Suppressor macrophage (primary cell): Measurements from ENCODE around the gene HHIPL1.
"Not testable (repeated sequence)": the region's sequence is repeated elsewhere in the genome, so short reads cannot be mapped to it uniquely, and the experiment has no call there.

Source experiments
- DNase-seq, 4 experiments: peaks; one replicate each; pipeline ENCODE4 v3.0.0-alpha.2; 2020 to 2022

HHIPL1 gene

DNA sequence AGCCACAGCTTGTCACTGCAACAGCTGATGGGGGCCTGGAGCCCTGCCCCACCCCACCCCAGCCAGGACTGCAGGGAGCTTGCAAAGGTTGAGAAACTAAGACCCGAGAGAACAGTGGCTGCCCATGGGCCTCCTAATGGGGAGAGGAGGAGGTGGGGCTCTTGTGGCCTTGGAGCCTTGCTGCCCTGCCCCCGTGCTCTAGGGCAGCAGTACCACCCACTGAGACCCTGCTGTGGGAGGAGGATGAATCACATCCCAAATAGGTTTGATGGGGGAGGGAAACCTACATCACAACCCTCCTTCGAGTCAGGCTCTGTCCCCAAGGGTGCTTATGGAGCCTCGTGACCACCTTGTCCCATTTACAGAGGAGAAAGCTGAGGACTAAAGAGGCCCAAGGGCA is 15.9 kb downstream of the HHIPL1 start:
- DNase-seq, result peak in 1 of 4 experiments; percentile 1

DNA sequence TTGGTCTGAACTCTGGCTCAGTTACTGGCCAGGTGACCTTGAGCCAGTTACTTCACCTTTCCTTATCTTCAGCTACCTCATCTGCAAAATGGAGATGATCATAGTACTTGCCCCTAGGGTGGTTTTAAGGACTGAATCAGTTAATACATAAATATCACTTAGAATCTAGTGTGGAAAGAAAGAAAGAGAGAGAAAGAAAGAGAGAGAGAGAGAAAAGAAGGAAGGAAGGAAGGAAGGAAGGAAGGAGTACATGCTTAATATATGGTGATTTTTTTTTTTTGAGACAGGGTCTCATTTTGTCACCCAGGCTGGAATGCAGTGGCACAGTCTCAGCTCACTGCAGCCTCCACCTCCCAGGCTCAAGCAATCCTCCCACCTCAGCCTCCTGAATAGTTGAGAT is 16.3 kb downstream of the HHIPL1 start:
- DNase-seq, result not testable (repeated sequence)

DNA sequence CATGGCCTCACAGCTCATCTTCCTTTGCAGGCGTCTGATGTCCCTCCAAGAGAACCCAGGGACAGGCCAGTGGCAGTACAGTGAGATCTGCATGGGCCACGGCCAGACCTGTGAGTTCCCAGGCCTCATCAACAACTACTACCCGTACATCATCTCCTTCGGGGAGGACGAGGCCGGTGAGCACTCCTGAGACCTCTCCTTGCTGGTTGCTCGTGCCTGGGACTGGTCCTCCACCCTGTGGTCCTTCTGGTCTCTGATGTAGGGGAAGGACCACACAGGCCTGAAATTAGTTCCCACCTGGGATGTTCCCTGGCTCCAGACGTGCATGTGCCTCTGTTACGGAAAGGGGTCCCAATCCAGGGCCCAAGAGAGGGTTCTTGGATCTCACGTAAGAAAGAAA is 17.9 kb downstream of the HHIPL1 start:
- peak in 1 of 4 experiments; percentile 1 for DNase-seq

DNA sequence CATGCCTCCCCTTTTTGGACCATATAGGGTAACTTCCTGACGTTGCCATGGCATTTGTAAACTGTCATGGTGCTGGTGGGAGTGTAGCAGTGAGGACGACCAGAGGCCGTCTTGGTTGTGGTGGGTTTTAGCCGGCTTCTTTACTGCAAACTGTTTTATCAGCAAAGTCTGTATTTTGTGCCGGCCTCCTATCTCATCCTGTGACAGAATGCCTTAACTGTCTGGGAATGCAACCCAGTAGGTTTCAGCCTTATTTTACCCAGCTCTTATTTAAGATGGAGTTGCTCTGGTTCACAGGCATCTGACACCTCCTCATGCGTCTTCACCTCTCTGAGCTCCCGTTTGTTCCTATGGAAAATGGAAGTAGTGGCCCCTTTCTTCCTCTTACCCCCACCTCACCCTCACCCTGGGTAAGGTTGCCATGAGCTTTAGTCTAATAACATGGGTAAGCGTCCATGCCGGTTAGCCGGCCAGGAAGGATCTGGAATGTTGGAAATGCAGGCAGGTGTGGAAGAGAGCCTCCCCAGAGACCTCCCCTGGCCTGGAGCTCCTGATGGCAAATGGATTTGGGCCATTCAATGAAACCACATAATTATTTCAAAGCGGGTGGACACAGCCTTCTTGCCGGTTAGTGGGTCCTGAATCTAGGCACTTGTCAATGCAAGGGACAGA is 18.6 kb downstream of the HHIPL1 start:
- DNase-seq, result peak in 1 of 4 experiments; percentile 0

DNA sequence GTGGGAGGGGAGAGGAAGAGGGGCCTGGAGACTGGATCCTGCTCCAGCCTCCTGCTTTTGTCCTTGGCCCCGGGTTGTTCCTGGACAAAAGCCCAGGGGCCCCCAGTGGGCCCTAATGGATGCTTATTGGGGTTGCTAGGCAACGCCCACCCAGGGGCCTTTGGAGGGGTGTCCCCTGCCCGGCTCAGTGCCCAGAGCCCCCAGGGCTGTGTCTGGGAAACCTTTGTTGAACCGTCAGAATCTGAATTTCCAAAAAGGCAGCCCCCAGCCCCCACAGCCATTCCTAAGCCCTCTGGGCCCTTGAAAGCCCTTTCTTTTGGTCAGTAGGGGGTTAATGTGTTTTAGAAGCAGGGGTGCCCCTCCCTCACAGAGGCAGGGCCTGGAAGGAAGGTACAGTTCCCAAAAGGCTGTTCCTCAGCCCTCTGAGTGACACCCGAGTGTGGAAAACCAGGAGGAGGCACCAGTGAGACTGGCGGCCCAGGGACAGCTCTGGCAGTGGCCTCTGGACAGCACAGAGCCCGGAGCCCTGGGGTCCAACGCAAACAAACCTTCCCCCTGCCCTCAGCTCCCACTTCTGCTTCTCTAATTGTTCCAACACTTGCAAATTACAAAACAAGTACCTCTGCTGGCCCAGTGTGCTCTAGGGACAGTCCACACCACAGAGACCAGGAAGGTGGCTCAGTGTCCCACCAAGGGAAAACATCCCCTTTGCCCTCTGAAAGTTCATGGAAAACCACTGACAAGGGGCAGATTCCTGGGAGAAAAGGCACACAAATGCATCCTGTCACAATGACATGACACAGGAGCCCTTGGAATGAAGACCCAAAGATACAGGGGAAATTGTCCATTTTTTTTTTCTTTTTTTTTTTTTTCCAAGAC is 19.4 kb downstream of the HHIPL1 start:
- DNase-seq, result peak in 1 of 4 experiments; percentile 1

DNA sequence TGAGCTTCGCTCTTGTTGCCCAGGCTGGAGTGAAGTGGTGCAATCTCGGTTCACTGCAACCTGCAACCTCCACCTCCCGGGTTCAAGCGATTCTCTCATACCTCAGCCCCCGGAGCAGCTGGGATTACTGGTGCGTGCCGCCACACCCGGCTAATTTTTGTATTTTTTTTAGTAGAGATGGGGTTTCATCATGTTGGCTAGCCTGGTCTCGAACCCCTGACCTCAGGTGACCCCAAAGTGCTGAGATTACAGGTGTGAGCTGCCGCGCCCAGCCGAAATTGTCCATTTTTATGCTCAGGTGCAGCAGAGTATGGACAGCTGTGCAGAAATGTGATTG is 20.0 kb downstream of the HHIPL1 start:
- no peak for DNase-seq

DNA sequence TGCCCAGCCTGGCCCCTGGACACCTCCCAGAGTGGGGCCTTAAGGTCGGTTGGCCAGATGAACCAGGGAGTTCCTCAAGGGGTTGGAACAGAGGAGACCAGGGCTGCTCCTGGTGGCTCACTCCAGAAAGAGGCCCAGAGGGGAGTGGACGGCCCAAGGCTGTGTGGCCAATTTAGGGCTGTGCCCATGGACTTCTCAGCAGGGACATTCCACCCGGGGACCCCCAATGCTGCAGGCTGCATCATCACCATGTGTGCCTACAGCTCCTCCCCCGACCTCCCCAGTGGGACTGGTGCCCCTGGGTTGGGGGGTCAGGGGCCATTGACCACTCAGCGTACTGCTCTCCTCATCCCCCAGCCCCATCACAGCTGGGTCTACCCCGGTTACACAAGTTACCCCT is 21.6 kb downstream of the HHIPL1 start:
- no peak for DNase-seq

DNA sequence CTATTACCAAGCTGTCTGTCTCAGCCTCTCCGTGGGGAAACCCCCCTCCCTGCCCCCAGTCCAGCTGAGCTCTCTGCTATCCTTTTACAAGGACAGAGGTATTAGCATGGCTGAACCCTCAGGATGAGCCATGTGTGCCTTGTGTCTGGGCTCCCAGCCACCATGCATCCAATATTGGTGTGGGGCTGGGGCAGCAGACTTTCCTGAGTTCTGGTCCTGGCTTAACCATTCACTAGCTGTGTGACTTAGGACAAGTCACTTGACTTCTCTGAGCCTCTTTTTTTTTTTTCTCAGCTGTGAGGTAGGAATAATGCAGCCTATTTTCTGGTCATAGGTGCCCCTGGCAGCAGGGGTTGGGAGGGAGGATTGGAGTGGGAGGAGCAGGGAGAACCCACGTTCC is 22.1 kb downstream of the HHIPL1 start:
- no peak for DNase-seq

DNA sequence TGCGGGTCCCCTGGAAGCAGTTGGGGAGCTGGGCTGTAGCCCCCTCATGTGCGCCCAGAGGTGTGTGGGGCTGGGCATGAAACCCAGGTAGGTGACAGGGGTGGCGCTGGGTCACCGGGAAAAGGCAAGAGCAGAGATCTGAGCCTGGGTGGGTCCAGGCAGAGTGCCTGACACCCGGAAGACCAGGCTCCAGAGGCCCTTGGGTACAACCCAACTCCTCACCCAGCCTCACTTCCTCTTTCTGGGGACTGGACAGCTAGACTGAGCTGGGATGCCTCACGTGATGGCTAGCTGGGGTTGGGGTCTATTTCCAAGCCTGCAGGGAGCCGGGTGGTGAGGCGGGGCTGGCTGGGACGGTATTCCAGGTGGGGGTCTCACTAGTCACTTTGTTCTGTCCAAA is 22.9 kb downstream of the HHIPL1 start:
- DNase-seq, result peak in 3 of 4 experiments; percentile 42 to 47 (median 47)

DNA sequence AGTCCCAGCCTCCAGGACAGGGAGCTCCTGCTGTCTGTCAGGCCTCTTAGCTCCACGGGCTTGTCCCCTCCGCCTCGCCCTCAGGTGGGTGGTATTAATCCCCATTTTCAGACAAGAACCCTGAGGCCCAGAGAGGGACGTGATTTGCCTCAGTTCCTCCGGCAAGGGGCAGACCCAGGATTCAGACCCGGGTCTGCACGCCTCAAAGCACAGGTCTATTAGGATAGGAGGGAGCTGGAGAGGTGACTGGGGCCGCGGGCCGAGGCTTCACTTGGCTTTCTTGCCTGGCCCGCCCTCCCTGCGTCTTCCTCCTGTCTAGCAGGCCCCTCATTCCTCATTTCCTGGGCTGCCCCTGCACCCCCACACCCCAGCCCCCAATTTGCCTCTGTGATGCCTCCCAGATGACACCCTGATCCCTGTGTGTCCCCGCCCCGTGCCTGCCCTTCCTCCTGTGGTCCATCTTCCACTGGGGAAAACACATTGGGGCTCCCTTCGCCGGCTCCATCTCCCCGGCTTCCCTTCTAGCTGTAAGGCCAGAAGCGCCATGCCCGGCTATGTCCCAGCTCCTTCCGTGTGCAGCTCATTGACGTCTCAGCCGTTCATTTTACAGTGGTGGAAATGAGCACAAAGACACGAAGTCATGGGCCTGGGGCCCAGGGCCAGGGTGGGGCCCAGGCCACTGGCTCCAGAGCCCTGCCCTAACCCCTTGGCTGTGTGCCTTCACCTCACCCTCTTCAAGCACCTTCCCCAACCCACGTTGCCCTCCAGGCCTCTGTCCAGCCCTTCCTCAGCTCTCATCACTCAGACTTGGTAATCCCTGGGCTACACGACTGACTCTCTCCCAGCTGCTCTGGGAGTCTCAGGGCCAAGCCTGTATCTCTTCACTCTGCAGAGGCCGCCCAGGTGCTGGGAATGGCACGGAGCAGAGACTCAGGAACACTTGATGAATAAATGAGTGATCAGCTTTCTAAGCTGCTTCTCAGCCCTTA is 23.7 kb downstream of the HHIPL1 start:
- peak in 1 of 4 experiments; percentile 0 for DNase-seq

DNA sequence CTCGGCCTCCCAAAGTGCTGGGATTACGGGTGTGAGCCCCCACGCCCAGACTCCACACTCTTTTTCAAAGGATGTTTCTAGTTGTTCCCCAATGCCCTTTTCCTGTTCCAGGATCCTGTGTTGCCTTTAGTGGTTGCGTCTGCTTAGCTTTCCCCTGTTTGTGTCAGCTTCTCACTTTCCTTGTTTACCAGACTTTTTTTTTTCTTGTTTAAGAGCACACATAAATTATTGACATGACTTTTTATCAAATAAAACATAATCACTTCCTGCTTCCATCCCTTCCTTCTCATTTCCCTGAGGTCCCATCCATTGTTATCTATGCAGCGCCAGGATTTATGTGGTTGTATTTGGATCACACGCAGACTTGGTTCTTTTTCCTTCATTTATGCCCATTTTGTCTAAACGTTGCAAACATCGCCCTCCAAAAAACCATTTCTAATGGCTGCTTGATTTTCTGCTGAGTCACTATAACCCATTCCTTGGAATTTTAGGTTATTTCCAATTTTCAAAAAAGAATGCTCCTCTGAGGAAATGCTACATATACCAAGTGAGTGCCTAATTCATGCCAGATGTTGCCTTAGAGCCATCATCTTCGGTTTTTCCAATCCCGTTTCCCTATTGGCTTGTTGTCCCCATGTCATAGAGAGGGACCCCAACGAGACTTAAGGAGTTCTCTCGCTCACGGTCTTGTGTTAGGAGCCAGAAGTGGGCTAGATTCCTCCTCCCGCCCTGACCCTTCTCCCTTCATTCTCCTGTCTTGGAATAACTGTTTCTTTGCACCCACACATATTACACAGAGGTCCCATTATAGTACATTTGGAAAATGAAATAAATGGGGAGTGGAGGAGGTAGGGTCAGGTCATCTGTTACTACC is 25.7 kb downstream of the HHIPL1 start:
- peak in 1 of 4 experiments; percentile 0 for DNase-seq

DNA sequence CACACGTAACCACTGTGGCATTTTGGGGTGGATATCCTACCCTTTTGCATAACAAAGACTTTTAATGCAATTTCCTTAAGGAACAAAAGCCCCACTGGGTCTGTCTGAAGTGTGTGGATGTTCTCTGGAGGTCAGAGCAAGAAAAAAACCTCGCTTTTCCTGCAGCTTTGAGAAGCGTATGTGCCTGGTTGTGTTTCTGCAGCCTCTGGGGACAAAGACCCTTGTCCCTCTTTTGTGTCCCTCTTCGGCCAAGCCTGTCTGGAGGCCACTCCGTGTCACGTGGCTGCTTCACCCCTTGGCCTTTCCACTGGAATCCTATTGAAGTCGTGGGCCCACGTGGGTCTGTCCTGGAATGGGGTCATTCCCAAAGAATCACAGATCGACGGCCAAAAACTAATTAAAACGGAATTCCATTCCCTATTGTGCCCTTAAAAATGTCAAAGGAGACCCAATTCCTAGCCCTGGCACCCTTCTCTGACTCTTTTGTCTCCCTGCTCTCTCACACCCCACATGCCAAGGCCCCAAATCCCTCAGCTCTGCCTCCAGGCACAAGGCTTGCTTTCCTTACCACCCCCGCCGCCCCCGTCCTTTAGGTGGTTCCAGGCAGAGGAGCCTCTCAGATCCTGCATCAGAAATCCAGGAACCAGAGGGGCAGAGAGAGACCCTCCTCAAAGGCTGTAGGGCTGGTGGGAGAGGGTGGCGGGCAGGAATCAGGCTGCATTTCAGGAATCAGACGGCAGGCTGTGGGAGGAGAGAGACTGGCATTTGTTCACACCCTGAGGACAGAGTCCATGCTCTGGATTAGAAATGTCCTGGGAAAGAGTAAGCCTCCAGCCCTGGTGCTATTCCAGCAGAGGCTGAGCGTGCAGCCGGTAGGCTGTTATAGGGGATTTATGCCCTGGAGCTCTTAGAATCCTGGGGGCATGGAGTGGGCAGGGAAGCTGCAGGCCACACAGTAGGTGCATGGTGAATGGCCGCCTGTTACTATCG is 26.6 kb downstream of the HHIPL1 start:
- peak in 1 of 4 experiments; percentile 7 for DNase-seq

DNA sequence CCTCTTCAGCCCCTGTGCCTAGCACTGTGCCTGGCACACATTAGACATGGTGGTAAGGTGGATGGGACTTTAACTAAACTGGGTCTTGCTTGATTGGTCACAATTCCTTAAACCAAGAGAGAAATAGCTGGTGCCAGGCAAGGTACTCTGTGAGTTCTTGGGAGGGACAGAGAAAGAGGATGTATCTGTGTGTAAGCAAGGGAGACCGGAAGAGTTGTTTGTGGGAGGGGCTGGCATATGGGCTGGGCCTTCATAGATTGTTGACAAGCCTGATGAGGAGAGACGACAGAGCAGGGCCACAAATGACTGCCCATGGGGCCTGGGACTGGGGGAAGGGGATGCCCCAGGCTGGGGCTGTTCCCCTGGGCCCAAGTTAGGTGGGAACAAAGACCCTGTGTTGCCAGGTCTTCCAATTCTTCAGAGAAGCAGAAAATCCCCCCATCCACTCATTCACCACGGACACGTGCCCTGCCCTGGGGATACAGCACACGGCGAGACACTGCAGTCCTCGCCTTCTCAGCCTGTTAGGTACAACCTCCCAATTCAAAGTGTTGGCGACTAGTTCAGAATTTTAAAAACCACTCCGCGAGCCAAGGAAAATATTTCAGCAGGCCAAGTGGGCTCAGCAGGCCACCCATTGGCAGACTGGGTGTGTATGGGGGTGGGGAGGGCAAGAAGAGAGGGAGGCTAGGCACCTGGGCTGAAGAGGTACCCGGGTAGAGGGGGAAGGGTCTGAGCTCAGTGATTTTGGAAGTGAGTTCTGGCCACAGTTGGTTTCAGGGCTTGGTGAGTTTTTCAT is 27.8 kb downstream of the HHIPL1 start:
- peak; percentile 33 to 68 (median 61) for DNase-seq

DNA sequence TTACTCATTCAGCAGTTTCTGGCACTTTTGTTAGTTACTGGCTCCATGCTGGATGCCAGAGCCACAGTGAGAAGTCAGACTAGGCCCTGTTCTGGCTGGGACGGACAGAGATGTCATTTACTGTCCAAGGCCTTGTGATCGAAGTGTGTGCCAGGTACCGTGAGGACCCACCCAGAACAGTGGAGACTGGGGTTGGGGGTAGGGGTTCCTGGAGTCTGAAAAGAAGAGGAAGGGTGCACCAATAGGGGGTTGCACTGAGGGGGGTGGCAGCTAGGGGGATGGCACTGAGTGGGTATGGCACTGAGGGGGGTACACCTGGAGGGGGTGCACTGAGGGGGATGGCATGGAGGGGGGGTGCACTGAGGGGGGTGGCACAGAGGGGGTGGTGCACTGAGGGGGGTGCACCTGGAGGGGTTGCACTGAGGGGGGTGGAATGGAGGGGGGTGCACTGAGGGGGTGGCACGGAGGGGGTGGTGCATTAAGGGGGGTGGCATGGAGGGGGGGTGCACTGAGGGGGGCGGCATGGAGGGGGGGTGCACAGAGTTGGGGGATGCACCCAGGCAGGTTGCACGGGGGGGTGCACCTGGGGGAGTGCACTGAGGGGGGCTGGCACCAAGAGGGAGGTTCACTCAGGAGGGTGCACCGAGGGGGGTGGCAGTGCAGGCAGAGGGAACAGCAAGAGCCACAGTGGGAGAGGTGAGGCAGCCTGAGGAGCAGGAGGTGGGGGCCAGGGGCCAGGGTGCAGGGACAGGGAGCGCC is 28.6 kb downstream of the HHIPL1 start:
- no peak for DNase-seq

DNA sequence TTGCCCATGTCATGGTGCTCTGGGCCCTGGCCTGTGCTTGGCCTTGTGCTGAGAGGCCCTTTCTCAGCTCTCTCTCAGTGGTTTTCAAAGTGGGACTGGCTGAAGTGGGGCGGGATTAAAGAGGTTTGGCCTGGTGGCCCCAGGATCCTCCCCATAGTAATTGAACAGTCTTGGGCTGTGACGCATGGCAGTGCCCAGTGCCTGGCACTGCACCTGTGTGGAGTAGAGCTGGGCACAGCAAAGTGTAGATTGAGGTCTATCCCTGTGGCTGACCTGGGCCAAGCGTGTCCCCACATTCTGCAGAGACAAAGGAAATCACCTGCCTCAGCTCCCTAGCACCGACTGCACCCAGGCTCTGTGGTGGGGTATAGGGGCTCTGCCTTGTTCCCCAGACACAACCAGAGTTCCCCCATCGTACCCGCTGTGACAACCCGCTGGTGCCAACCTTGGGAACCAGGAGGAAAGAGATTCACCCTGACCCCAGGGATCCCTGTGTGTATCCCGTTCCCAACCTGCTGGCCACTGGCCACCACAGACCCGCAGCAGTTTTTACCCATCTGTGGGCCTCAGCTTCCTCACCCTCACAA is 29.2 kb downstream of the HHIPL1 start:
- no peak for DNase-seq

DNA sequence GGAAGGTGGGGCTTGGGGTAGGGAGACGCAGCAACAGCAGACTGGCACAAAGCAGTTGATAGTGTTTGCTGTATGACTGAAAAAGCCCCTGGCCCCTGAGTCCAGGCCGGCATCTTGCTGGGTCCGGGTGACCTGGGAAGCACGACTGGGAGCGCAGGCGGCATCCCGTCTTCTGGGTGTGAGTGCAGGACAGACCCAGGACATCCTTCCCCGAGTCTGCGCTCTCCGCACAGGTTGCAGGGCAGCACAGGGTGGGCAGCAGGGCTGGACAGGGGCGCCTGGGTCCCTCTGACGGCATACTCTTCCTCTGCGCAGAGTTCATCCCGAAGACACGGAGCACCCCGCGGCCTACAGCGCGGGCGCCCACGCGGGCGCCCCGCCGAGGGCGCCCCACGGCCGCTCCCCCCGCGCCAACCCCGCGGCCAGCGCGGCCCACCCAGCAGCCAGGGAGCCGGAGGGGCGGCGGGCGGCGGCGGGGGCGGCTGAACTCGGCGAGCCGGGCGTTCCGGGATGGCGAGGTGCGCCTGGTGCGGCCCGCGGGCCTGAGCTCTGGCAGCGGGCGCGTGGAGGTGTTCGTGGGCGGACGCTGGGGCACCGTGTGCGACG is 29.9 kb downstream of the HHIPL1 start:
- DNase-seq, result no peak

DNA sequence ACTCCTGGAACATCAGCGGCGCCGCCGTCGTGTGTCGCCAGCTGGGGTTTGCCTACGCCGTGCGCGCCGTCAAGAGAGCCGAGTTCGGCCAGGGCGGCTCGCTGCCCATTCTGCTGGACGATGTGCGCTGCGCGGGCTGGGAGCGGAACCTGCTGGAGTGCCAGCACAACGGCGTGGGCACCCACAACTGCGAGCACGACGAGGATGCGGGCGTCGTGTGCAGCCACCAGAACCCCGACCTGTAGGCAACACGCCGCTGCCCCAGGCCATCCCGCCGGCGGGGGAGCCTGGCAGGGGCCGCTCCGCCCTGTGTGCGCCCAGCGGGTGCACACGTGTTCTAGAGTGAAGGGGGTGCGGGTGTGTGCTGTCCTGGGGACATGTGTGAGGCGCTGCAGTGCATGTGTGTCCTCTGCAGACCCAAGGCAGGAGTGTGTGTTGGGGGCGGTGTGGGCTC is 30.5 kb downstream of the HHIPL1 start:
- DNase-seq, result no peak

DNA sequence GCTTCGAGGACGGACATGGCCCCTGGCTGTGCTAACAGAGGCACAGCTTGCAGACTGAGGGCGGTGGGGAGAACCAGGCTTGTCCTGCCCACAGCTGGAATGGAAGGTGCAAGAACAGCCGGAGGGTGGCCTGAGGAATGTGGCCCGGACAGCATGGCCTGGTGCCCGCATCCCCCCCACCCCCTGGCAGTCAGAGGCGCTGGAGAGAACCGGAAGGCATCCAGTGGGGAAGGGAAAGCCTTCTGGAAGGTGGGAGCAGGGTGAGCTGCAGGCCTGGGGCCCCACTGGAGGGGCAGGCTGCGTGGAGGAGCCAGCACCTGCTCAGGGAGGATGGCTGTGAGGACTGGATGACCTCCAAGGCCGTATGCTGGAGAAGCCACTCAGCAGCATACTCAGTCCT is 31.0 kb downstream of the HHIPL1 start:
- DNase-seq, result no peak
